Activated T-helper 1 cell treated with anti-CD3 and anti-CD28 coated beads, Interleukin-12 subunit alpha, Interleukin-12 subunit beta, Interleukin-2, Interleukin-4 antibody, amounts not matched to agents 30 ng/mL and 10 ng/mL and 1 ng/mL, durations not matched to agents 14 hours and 24 hours and 36 hours (primary cell): ENCODE data around the gene PROX1. TPM values are rescaled to one million over a fixed set of nuclear protein-coding genes. Genes with fewer than 3 reads are reported as not detected.

Source experiments
- DNase-seq: peaks from one replicate; pipeline ENCODE4 v3.0.0; 2021; ENCODE audit warnings: low spot score
- H3K27ac Mint-ChIP-seq: one replicate; pipeline ENCODE4 v1.8.0; 2021; ENCODE audit warnings: mild to moderate bottlenecking, mixed read lengths
- H3K27me3 Mint-ChIP-seq: one replicate; pipeline ENCODE4 v1.8.0; 2022; ENCODE audit warnings: mild to moderate bottlenecking, moderate library complexity, mixed read lengths; ENCODE audit not compliant: insufficient read depth
- H3K36me3 Mint-ChIP-seq: one replicate; pipeline ENCODE4 v1.8.0; 2021; ENCODE audit warnings: low read depth, mixed read lengths
- H3K4me1 Mint-ChIP-seq: one replicate; pipeline ENCODE4 v1.8.0; 2021; ENCODE audit warnings: low read depth, mixed read lengths
- H3K4me3 Mint-ChIP-seq: one replicate; pipeline ENCODE4 v1.8.0; 2021; ENCODE audit warnings: mild to moderate bottlenecking, moderate library complexity, mixed read lengths
- H3K9me3 Mint-ChIP-seq: one replicate; pipeline ENCODE4 v1.8.0; 2021; ENCODE audit warnings: mixed read lengths
- intact Hi-C: fragments of 100-400 bp; cut with micrococcal nuclease; formaldehyde crosslinking; loops from one replicate; pipeline ENCODE4 v1.15.1; 2024
- total RNA-seq: library from RNA; stranded (reverse); gene quantifications from 2 replicates; pipeline ENCODE4 v1.2.3, GENCODE V29; 2022

The PROX1 gene
- total RNA-seq, 1 donor from 2014 or later: not detected

DNA sequence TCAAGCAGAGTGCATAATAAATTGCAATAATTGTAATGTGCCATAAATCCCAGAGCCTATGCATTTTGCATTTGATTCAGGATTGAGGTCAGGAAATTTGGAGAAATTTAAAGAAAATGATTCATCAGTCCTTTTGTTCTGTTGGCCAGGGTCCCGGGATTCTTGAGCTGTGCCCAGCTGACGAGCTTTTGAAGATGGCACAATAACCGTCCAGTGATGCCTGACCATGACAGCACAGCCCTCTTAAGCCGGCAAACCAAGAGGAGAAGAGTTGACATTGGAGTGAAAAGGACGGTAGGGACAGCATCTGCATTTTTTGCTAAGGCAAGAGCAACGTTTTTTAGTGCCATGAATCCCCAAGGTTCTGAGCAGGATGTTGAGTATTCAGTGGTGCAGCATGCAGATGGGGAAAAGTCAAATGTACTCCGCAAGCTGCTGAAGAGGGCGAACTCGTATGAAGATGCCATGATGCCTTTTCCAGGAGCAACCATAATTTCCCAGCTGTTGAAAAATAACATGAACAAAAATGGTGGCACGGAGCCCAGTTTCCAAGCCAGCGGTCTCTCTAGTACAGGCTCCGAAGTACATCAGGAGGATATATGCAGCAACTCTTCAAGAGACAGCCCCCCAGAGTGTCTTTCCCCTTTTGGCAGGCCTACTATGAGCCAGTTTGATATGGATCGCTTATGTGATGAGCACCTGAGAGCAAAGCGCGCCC is 8.7 kb downstream of the PROX1 start:
- Mint-ChIP-seq H3K36me3 (no peaks in the 10 kb centered on the region), H3K4me1 (no peaks in the 10 kb centered on the region), H3K27me3 (peaks cover 23% of the 10 kb centered on the region), H3K27ac (no peak overlapping the region), H3K9me3 (no peaks in the 10 kb centered on the region), H3K4me3 (no peak overlapping the region)
- no peak for DNase-seq
- intact Hi-C loops: no loop called here

DNA sequence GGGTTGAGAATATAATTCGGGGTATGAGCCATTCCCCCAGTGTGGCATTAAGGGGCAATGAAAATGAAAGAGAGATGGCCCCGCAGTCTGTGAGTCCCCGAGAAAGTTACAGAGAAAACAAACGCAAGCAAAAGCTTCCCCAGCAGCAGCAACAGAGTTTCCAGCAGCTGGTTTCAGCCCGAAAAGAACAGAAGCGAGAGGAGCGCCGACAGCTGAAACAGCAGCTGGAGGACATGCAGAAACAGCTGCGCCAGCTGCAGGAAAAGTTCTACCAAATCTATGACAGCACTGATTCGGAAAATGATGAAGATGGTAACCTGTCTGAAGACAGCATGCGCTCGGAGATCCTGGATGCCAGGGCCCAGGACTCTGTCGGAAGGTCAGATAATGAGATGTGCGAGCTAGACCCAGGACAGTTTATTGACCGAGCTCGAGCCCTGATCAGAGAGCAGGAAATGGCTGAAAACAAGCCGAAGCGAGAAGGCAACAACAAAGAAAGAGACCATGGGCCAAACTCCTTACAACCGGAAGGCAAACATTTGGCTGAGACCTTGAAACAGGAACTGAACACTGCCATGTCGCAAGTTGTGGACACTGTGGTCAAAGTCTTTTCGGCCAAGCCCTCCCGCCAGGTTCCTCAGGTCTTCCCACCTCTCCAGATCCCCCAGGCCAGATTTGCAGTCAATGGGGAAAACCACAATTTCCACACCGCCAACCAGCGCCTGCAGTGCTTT is 9.4 kb downstream of the PROX1 start:
- Mint-ChIP-seq H3K27ac (no peak overlapping the region), H3K9me3 (no peaks in the 10 kb centered on the region), H3K36me3 (no peaks in the 10 kb centered on the region), H3K4me1 (no peaks in the 10 kb centered on the region), H3K27me3 (peaks cover 16% of the 10 kb centered on the region), H3K4me3 (no peak overlapping the region)
- DNase-seq: no peak
- intact Hi-C loops: no loop called here

DNA sequence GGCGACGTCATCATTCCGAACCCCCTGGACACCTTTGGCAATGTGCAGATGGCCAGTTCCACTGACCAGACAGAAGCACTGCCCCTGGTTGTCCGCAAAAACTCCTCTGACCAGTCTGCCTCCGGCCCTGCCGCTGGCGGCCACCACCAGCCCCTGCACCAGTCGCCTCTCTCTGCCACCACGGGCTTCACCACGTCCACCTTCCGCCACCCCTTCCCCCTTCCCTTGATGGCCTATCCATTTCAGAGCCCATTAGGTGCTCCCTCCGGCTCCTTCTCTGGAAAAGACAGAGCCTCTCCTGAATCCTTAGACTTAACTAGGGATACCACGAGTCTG is 10.0 kb downstream of the PROX1 start:
- no peaks in the 10 kb centered on the region for H3K36me3 Mint-ChIP-seq
- no peak overlapping the region for H3K27ac Mint-ChIP-seq
- DNase-seq: no peak
- H3K27me3 Mint-ChIP-seq: peaks cover 14% of the 10 kb centered on the region
- H3K4me1 Mint-ChIP-seq: no peaks in the 10 kb centered on the region
- no peaks in the 10 kb centered on the region for H3K9me3 Mint-ChIP-seq
- H3K4me3 Mint-ChIP-seq: no peak overlapping the region
- intact Hi-C loops: no loop called here

GRCh38 chr1:213998785-213999184 is 11.0 kb downstream of the PROX1 start:
- intact Hi-C loops: no loop called here
- Mint-ChIP-seq H3K27me3 (peaks cover 10% of the 10 kb centered on the region), H3K4me3 (no peak overlapping the region), H3K27ac (no peak overlapping the region), H3K36me3 (no peaks in the 10 kb centered on the region), H3K9me3 (no peaks in the 10 kb centered on the region), H3K4me1 (no peaks in the 10 kb centered on the region)
- DNase-seq: no peak

GRCh38 chr1:213999732-214000131 is 12.0 kb downstream of the PROX1 start:
- no peak overlapping the region for H3K4me3 Mint-ChIP-seq
- H3K27me3 Mint-ChIP-seq: peaks cover 11% of the 10 kb centered on the region
- H3K27ac Mint-ChIP-seq: no peak overlapping the region
- no peaks in the 10 kb centered on the region for H3K9me3 Mint-ChIP-seq
- DNase-seq: no peak
- no peaks in the 10 kb centered on the region for H3K4me1 Mint-ChIP-seq
- H3K36me3 Mint-ChIP-seq: no peaks in the 10 kb centered on the region
- intact Hi-C loops: no loop called here

- no peak overlapping the region for H3K4me3 Mint-ChIP-seq
- no peaks in the 10 kb centered on the region for H3K9me3 Mint-ChIP-seq
- DNase-seq: no peak
- H3K4me1 Mint-ChIP-seq: no peaks in the 10 kb centered on the region
- no peaks in the 10 kb centered on the region for H3K36me3 Mint-ChIP-seq
- intact Hi-C loops: no loop called here
- H3K27me3 Mint-ChIP-seq: peaks cover 8% of the 10 kb centered on the region
- H3K27ac Mint-ChIP-seq: no peak overlapping the region
Observed at GRCh38 chr1:214002060-214002459, 14.3 kb downstream of the PROX1 start.

DNA sequence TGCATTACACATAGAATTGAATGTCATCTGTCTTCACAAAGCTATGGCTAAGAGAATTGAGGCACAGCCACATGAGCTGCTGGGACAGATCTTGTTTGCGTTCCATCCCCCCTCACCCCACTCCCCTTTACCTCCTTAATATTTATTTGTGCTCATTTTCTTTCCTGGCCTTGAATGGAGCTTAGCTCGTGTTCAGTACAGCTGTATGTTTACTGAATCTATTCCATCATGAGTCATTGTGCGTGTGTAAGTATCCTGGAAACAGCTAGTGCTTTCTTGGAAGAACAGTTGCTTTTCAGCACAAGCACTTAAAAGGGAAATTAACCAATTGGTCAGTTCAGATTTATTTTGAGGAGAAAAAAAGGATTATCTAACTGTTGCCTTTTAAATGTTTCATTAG is 14.7 kb downstream of the PROX1 start:
- no peak overlapping the region for H3K27ac Mint-ChIP-seq
- intact Hi-C loops: no loop called here
- no peaks in the 10 kb centered on the region for H3K4me1 Mint-ChIP-seq
- DNase-seq: no peak
- no peaks in the 10 kb centered on the region for H3K9me3 Mint-ChIP-seq
- no peaks in the 10 kb centered on the region for H3K36me3 Mint-ChIP-seq
- H3K27me3 Mint-ChIP-seq: peaks cover 8% of the 10 kb centered on the region
- no peak overlapping the region for H3K4me3 Mint-ChIP-seq

- Mint-ChIP-seq H3K27me3 (peaks cover 5% of the 10 kb centered on the region), H3K4me1 (no peaks in the 10 kb centered on the region), H3K4me3 (no peak overlapping the region), H3K9me3 (no peaks in the 10 kb centered on the region), H3K36me3 (no peaks in the 10 kb centered on the region), H3K27ac (no peak overlapping the region)
- no peak for DNase-seq
- intact Hi-C loops: no loop called here
Observed at GRCh38 chr1:214003233-214003632, 15.5 kb downstream of the PROX1 start.

DNA sequence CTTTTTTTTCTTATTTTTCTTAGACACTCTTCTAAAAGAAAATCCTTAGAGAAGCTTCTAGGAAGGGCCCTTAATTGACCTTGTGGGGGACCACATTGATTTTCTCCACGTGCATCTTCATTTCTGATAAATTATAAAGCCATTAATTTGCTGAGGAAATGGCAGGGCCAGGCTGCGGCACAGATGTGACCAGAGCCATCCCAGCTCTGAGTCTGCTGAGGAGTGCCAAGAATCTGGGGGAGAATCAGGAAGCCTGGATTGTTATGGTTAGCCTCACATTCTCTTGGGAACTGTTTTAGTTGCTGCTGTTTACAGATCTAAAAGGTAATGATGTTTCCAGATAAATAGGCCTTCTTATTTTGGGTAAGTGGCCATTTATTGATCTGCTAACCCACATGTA is 16.2 kb downstream of the PROX1 start:
- Mint-ChIP-seq H3K4me1 (no peaks in the 10 kb centered on the region), H3K36me3 (no peaks in the 10 kb centered on the region), H3K27me3 (peaks cover 8% of the 10 kb centered on the region), H3K4me3 (no peak overlapping the region), H3K27ac (no peak overlapping the region), H3K9me3 (no peaks in the 10 kb centered on the region)
- no peak for DNase-seq
- intact Hi-C loops: no loop called here

DNA sequence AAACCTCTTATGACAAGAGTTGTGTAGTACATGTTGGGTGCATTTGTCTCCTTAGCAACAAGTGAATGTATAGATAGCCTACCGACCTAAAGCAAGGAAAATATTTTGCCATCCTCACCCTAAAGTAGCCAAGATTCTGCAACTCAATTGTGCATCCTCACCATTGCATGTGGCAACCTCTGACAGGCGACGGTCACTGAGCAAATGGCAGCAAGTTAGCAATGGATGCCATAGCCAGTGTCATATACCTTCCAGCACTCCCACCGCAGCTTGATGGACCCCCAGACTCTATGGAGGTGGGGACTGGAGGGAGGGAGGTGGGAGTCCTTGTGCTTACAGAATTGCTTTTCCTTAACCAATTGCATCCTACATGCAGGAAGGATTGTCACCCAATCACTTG is 17.0 kb downstream of the PROX1 start:
- Mint-ChIP-seq H3K4me3 (no peak overlapping the region), H3K4me1 (no peaks in the 10 kb centered on the region), H3K27me3 (peaks cover 9% of the 10 kb centered on the region), H3K36me3 (no peaks in the 10 kb centered on the region), H3K27ac (no peak overlapping the region), H3K9me3 (no peaks in the 10 kb centered on the region)
- DNase-seq: no peak
- intact Hi-C loops: no loop called here

DNA sequence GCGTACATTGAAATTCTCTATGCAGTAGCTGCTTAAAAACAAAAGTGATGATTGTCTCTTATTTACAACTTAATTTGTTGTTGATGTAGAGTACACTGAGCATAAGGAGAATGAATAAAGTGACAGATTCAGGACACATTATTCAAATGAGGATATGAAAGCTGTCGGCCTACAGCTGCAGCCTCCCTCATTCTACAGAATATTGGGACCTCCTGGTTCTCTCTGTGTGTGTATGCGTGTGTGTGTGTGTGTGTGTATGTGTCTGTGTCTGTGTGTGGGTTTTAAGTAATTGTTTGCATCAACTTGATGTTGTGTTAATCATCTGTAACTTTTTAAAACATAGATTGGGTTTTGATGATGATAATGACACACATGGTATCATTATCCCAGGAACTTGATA is 17.9 kb downstream of the PROX1 start:
- no peak overlapping the region for H3K27ac Mint-ChIP-seq
- intact Hi-C loops: no loop called here
- no peaks in the 10 kb centered on the region for H3K36me3 Mint-ChIP-seq
- no peaks in the 10 kb centered on the region for H3K4me1 Mint-ChIP-seq
- H3K4me3 Mint-ChIP-seq: no peak overlapping the region
- no peak for DNase-seq
- no peaks in the 10 kb centered on the region for H3K9me3 Mint-ChIP-seq
- peaks cover 9% of the 10 kb centered on the region for H3K27me3 Mint-ChIP-seq

- no peak for DNase-seq
- no peak overlapping the region for H3K4me3 Mint-ChIP-seq
- H3K36me3 Mint-ChIP-seq: no peaks in the 10 kb centered on the region
- no peaks in the 10 kb centered on the region for H3K9me3 Mint-ChIP-seq
- H3K27ac Mint-ChIP-seq: no peak overlapping the region
- H3K4me1 Mint-ChIP-seq: no peaks in the 10 kb centered on the region
- H3K27me3 Mint-ChIP-seq: peaks cover 12% of the 10 kb centered on the region
- intact Hi-C loops: no loop called here
Observed at GRCh38 chr1:214006845-214007244, 19.1 kb downstream of the PROX1 start.

- Mint-ChIP-seq H3K36me3 (no peaks in the 10 kb centered on the region), H3K9me3 (no peaks in the 10 kb centered on the region), H3K4me1 (no peaks in the 10 kb centered on the region), H3K4me3 (no peak overlapping the region), H3K27me3 (peaks cover 12% of the 10 kb centered on the region), H3K27ac (no peak overlapping the region)
- DNase-seq: no peak
- intact Hi-C loops: no loop called here
Observed at GRCh38 chr1:214008347-214008746, 20.6 kb downstream of the PROX1 start.
